Activated CD8-positive, alpha-beta T cell treated with anti-CD3 and anti-CD28 coated beads, Interleukin-2, amount 10 ng/mL, durations not matched to agents 7 days and 5 days (primary cell): ENCODE measurements around the gene WNT6. TPM values are rescaled to one million over a fixed set of nuclear protein-coding genes. Genes with fewer than 3 reads are reported as not detected.

Experiments
- ATAC-seq: fragments of 150-1000 bp; cut with Tn5 transposase; one replicate; pipeline ENCODE4 v1.10.0; 2021; ENCODE audit warnings: moderate library complexity
- CTCF ChIA-PET: fragments of 350-600 bp; sonication (Branson Sonifier 250); formaldehyde crosslinking; loops from one replicate; lab custom pipeline; 2021; ENCODE audit warnings: antibody characterized with exemption; lab: Charles Lee
- POLR2A ChIA-PET: fragments of 350-600 bp; sonication (Branson Sonifier 250); formaldehyde crosslinking; loops from one replicate; lab custom pipeline; 2021; ENCODE audit warnings: antibody characterized with exemption; lab: Charles Lee
- DNase-seq: peaks from one replicate; pipeline ENCODE4 v3.0.0-alpha.2; 2020
- H3K27ac Mint-ChIP-seq: one replicate; pipeline ENCODE4 v1.8.0; 2021; ENCODE audit warnings: mild to moderate bottlenecking, mixed read lengths
- H3K27me3 Mint-ChIP-seq: one replicate; pipeline ENCODE4 v1.8.0; 2021; ENCODE audit warnings: low read depth, mixed read lengths
- H3K36me3 Mint-ChIP-seq: one replicate; pipeline ENCODE4 v1.8.0; 2021; ENCODE audit warnings: low read depth, mixed read lengths
- H3K4me1 Mint-ChIP-seq: one replicate; pipeline ENCODE4 v1.8.0; 2021; ENCODE audit warnings: low read depth, mixed read lengths
- H3K4me3 Mint-ChIP-seq: one replicate; pipeline ENCODE4 v1.8.0; 2021; ENCODE audit warnings: mild to moderate bottlenecking, mixed read lengths
- H3K9me3 Mint-ChIP-seq: one replicate; pipeline ENCODE4 v1.8.0; 2022; ENCODE audit warnings: mixed read lengths; ENCODE audit not compliant: insufficient read depth
- total RNA-seq, 2 experiments: library from RNA; stranded (reverse); gene quantifications; one replicate each; pipeline ENCODE4 v1.2.3, GENCODE V29; 2021

WNT6 gene
- total RNA-seq, result not detected

DNA sequence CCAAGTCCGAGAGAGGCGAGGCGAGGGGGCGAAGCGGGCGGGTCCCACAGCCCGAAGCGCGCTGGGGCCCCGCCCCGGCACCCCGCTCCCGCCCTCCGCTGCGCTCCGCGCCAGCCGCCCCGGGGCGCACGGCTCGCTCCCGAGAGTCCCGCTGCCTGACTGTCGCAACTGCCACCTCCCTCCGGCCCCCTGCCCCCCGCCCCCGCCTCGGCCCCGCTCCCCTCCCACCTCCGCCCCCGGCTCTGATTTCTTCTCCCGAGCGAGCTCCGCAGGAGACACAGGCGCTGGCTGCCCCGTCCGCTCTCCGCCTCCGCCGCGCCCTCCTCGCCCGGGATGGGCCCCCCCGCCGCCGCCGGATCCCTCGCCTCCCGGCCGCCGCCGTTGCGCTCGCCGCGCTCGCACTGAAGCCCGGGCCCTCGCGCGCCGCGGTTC lies at the start of gene WNT6:
WNT6 (plus strand) TSS at position 250 of the 432 bp plus-strand sequence. CDS start 233 bp downstream, outside the sequence.
- no peaks in the 10 kb centered on the region for H3K9me3 Mint-ChIP-seq
- POLR2A ChIA-PET, result no interaction called here
- H3K4me1 Mint-ChIP-seq, result peaks cover 14% of the 10 kb centered on the region
- peaks cover 75% of the 10 kb centered on the region for H3K27me3 Mint-ChIP-seq
- DNase-seq, result no peak
- CTCF ChIA-PET, result interaction anchor here (2.5 to 4.3 kb wide), 2 partner anchors 16 to 38 kb away, joined by 10 to 26 read pairs; no protein-coding TSS in a partner anchor
- H3K4me3 Mint-ChIP-seq, result no peak within 1 kb of the TSS
- no peak for ATAC-seq
- no peak within 1 kb of the TSS for H3K27ac Mint-ChIP-seq
- no peaks in the 10 kb centered on the region for H3K36me3 Mint-ChIP-seq

DNA sequence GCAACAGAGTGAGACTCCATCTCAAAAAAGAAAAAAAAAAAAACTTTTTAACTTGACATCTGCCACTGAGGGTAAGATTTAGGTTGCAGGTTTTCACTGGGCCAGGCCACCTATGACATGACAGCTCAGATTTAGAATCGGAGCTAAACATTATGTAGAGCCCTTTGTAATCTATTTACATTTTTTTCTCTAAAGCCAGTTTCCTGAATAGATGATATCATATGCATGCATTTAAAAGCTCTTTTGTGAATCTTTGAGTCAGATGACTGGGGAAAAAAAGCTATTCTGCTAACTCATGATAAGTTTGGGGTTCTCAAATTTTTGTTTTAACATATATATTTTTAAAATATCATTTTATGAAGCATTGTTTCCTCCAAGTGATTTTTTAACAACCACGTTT lies 49.3 kb upstream of the WNT6 start:
- ATAC-seq (no peak), DNase-seq (no peak)
- H3K36me3 Mint-ChIP-seq, result no peaks in the 10 kb centered on the region
- H3K4me3 Mint-ChIP-seq, result no peak overlapping the region
- H3K27me3 Mint-ChIP-seq, result peaks cover 25% of the 10 kb centered on the region
- CTCF ChIA-PET, result interaction anchor here (1.5 kb wide), 1 partner anchor 66 kb away, joined by 3 read pairs; no protein-coding TSS in a partner anchor
- POLR2A ChIA-PET, result no interaction called here
- no peak overlapping the region for H3K27ac Mint-ChIP-seq
- no peaks in the 10 kb centered on the region for H3K9me3 Mint-ChIP-seq
- H3K4me1 Mint-ChIP-seq, result peaks cover 4% of the 10 kb centered on the region

DNA sequence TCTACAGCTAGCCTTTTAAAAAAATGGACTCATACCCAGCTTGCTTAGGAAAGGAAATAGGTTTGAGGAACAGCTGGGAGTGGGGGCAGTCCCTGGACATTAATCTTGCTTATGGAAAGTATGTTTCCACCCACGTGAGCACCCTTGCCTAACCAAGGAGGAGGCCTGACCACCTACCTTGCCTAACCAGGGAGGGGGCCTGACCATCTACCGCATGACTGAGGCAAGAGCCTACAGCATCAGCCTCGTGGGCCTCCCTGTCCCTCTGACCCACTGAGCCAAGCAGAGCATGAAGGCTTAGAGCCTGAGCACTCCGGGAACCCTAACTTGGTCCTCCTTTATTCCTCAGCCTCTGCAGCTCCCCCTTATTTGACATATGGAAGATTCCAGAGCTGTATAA lies 48.2 kb upstream of the WNT6 start:
- POLR2A ChIA-PET, result no interaction called here
- H3K4me3 Mint-ChIP-seq, result no peak overlapping the region

DNA sequence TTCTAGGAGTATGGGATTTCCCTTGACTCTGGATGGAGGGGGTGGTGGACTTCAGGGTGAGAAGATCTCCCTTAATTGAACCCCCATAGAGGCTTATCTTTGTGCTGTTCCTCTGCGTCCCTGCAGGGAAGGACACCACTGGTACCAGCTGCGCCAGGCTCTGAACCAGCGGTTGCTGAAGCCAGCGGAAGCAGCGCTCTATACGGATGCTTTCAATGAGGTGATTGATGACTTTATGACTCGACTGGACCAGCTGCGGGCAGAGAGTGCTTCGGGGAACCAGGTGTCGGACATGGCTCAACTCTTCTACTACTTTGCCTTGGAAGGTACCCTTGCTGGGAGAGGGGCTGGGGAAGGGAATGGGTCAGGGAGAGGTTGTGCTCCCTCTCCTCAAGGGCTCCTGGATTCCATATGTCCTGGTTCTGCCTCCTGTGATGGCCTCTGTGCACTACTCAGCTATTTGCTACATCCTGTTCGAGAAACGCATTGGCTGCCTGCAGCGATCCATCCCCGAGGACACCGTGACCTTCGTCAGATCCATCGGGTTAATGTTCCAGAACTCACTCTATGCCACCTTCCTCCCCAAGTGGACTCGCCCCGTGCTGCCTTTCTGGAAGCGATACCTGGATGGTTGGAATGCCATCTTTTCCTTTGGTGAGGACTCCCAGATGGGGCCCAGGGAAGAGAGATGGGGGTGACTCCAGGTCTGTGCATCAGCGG lies 47.3 kb upstream of the WNT6 start:
- no peaks in the 10 kb centered on the region for H3K36me3 Mint-ChIP-seq
- H3K27me3 Mint-ChIP-seq, result peaks cover 19% of the 10 kb centered on the region
- CTCF ChIA-PET, result no interaction called here

More for the DNA sequence above, 48.2 kb upstream of the WNT6 start:
- ATAC-seq (no peak), DNase-seq (no peak)
- Mint-ChIP-seq H3K27me3 (peaks cover 18% of the 10 kb centered on the region), H3K27ac (no peak overlapping the region), H3K36me3 (no peaks in the 10 kb centered on the region), H3K4me1 (peaks cover 1% of the 10 kb centered on the region), H3K9me3 (no peaks in the 10 kb centered on the region)
- CTCF ChIA-PET, result interaction anchor here (1.5 kb wide), 1 partner anchor 65 kb away, joined by 3 read pairs; no protein-coding TSS in a partner anchor

DNA sequence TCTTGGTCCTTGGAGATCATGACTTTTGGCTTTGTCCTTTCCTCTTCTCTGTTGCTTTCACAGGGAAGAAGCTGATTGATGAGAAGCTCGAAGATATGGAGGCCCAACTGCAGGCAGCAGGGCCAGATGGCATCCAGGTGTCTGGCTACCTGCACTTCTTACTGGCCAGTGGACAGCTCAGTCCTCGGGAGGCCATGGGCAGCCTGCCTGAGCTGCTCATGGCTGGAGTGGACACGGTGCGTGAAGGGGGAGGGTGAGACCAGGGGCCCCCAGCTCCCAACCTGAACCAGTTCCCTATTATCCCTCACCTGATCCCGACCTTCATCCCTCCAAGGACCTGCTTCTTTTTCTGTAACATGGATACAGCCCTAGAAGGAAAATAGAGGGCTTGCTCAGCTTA lies 46.7 kb upstream of the WNT6 start:
- POLR2A ChIA-PET, result no interaction called here
- Mint-ChIP-seq H3K36me3 (no peaks in the 10 kb centered on the region), H3K9me3 (no peaks in the 10 kb centered on the region), H3K27me3 (peaks cover 24% of the 10 kb centered on the region), H3K4me3 (no peak overlapping the region), H3K4me1 (no peaks in the 10 kb centered on the region), H3K27ac (no peak overlapping the region)
- DNase-seq (no peak), ATAC-seq (no peak)
- CTCF ChIA-PET, result no interaction called here

More for the DNA sequence above, 47.3 kb upstream of the WNT6 start:
- H3K27ac Mint-ChIP-seq, result peak overlapping the region; percentile 34
- no peaks in the 10 kb centered on the region for H3K4me1 Mint-ChIP-seq
- no peaks in the 10 kb centered on the region for H3K9me3 Mint-ChIP-seq
- no peak for ATAC-seq
- DNase-seq, result no peak
- POLR2A ChIA-PET, result no interaction called here
- no peak overlapping the region for H3K4me3 Mint-ChIP-seq

DNA sequence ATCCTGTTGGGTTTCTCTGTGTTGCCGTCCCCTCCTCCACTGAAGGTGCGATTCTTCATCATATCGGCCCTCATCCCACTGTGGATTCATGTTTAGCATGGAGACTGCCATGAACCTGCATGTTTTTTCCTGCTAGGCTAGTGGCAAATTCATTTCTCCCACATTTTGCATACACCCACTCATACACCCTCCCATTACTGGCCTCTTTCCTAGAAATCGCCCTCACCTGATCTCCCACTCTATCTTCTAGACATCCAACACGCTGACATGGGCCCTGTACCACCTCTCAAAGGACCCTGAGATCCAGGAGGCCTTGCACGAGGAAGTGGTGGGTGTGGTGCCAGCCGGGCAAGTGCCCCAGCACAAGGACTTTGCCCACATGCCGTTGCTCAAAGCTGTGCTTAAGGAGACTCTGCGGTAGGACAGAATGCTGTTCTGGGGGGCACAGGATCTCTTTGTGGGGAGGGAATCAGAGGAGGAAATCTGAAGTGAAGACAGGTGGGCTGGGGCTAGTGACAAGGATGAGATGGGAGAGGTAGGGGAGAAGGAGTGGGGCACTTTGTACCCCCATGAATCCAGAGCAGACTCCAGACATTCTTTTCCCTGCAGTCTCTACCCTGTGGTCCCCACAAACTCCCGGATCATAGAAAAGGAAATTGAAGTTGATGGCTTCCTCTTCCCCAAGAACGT lies 45.7 kb upstream of the WNT6 start:
- no peak for DNase-seq
- ATAC-seq, result no peak
- POLR2A ChIA-PET, result interaction anchor here (0.6 kb wide), 1 partner anchor 253 kb away, joined by 3 read pairs; no protein-coding TSS in a partner anchor
- Mint-ChIP-seq H3K27ac (no peak overlapping the region), H3K27me3 (peaks cover 21% of the 10 kb centered on the region), H3K36me3 (no peaks in the 10 kb centered on the region), H3K9me3 (no peaks in the 10 kb centered on the region), H3K4me3 (no peak overlapping the region), H3K4me1 (no peaks in the 10 kb centered on the region)
- CTCF ChIA-PET, result no interaction called here

DNA sequence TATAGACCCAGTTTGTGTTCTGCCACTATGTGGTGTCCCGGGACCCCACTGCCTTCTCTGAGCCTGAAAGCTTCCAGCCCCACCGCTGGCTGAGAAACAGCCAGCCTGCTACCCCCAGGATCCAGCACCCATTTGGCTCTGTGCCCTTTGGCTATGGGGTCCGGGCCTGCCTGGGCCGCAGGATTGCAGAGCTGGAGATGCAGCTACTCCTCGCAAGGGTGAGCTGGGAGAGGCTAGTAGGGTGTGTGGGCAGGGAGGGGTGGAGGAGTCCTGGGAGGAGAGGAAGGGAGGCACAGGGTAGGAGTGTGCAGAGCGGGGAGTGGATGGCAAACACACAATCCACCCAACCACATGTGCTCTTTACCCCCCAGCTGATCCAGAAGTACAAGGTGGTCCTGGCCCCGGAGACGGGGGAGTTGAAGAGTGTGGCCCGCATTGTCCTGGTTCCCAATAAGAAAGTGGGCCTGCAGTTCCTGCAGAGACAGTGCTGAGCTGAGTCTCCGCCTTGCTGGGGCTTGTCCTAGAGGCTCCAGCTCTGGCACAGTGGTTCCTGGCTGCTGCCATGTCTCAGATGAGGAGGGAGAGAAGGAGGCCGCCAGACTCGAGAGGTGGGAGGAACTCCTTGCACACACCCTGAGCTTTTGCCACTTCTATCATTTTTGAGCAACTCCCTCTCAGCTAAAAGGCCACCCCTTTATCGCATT lies 44.9 kb upstream of the WNT6 start:
- DNase-seq (no peak), ATAC-seq (no peak)
- Mint-ChIP-seq H3K9me3 (no peaks in the 10 kb centered on the region), H3K4me1 (no peaks in the 10 kb centered on the region), H3K36me3 (no peaks in the 10 kb centered on the region), H3K27me3 (peaks cover 16% of the 10 kb centered on the region), H3K27ac (no peak overlapping the region), H3K4me3 (no peak overlapping the region)
- CTCF ChIA-PET, result interaction anchor here (1.0 kb wide), 1 partner anchor 19 kb away, joined by 4 read pairs; no protein-coding TSS in a partner anchor
- POLR2A ChIA-PET, result no interaction called here

DNA sequence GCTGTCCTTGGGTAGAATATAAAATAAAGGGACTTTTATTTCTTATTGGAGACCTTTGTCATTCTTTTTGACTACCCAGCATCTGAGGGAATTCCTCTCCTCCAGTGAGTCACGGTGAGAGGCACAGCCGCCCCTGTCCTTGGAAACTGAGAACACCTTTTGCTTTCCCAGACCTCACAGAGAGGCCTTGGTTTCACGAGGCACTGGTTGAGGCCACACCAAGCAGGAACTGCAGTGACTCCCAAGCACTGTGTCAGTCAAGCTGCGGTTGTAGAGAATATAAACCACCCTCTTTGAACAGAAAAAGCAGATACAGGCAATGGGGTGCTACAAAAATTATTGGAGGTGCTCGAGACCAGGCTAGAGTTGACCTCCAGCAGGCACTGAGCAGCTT lies 44.4 kb upstream of the WNT6 start:
- no peak overlapping the region for H3K27ac Mint-ChIP-seq
- ATAC-seq (no peak), DNase-seq (no peak)
- peaks cover 16% of the 10 kb centered on the region for H3K27me3 Mint-ChIP-seq
- CTCF ChIA-PET, result interaction anchor here (1.0 kb wide), 1 partner anchor 19 kb away, joined by 4 read pairs; no protein-coding TSS in a partner anchor
- no peaks in the 10 kb centered on the region for H3K4me1 Mint-ChIP-seq
- no peaks in the 10 kb centered on the region for H3K9me3 Mint-ChIP-seq
- POLR2A ChIA-PET, result no interaction called here
- no peak overlapping the region for H3K4me3 Mint-ChIP-seq
- H3K36me3 Mint-ChIP-seq, result no peaks in the 10 kb centered on the region

DNA sequence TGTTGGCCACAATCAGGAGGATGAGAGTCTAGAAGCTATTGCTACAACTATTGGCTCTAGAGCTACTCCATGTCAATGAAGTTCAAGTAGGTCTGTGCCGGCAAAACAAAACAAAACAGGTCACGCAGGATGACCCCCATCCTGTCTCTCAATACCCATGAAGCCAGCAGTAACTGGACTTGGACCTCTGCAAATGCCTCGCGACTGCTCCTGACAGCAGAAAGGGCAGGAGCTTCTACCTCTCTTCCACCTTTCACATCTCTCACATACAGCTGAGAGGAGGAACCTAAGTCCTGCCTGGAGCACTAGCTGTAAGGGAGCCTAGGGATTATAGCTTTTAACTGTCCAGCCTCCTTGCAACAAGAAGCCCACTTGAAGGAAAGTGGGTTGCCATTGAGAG lies 44.0 kb upstream of the WNT6 start:
- Mint-ChIP-seq H3K27me3 (peaks cover 16% of the 10 kb centered on the region), H3K27ac (no peak overlapping the region), H3K4me1 (no peaks in the 10 kb centered on the region), H3K4me3 (no peak overlapping the region), H3K36me3 (no peaks in the 10 kb centered on the region), H3K9me3 (no peaks in the 10 kb centered on the region)
- CTCF ChIA-PET, result interaction anchor here (1.0 kb wide), 1 partner anchor 18 kb away, joined by 4 read pairs; no protein-coding TSS in a partner anchor
- ATAC-seq, result no peak
- POLR2A ChIA-PET, result no interaction called here
- no peak for DNase-seq

DNA sequence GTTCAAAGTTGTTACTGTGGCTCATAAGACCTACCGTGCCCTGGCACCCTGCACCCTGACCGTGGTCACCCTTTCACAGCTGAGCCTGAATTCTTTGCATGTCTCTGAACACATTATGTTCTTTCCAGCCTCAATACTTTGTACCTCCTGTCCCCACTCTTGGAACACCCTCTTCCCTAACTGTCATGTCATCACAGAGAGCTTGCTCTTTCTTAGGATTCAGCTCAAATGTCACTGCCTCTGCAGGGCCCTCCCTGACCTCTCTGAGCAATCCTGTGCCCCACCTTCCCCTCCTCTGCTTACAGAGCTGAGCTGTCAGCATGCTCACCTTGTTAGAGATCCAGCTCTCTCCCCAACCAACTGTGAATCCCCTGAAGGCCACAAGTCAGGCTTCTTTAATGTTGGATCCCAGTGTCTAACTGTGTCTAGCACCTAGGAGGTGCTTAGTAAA lies 43.0 kb upstream of the WNT6 start:
- no peaks in the 10 kb centered on the region for H3K4me1 Mint-ChIP-seq
- ATAC-seq, result no peak
- ChIA-PET POLR2A (no interaction called here), CTCF (interaction anchor here (1.4 kb wide), 1 partner anchor 129 kb away, joined by 3 read pairs; no protein-coding TSS in a partner anchor)
- H3K27ac Mint-ChIP-seq, result no peak overlapping the region
- DNase-seq, result no peak
- H3K9me3 Mint-ChIP-seq, result no peaks in the 10 kb centered on the region
- peaks cover 16% of the 10 kb centered on the region for H3K27me3 Mint-ChIP-seq
- no peak overlapping the region for H3K4me3 Mint-ChIP-seq
- H3K36me3 Mint-ChIP-seq, result no peaks in the 10 kb centered on the region

DNA sequence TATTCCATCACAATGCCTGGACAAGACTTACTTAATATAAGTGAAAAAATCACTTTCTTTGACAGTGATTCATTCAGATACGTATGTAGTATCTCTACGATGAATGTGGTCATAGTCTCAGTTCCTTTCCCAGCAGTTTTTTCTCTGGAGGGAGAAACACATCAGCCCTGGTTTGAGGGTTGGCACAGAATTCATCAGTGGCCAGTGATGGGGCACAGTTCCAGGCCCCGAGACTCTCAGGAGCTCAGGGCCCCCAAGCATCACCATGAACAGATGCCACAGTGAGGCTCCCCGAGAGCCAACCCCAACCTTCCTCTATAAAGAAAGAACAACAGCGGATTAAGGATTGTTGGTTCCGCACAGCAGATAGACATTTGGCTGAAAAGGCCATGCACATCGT lies 40.5 kb upstream of the WNT6 start:
- peaks cover 14% of the 10 kb centered on the region for H3K27me3 Mint-ChIP-seq
- H3K4me1 Mint-ChIP-seq, result no peaks in the 10 kb centered on the region
- ATAC-seq, result no peak
- ChIA-PET POLR2A (no interaction called here), CTCF (no interaction called here)
- DNase-seq, result no peak
- no peaks in the 10 kb centered on the region for H3K36me3 Mint-ChIP-seq
- no peaks in the 10 kb centered on the region for H3K9me3 Mint-ChIP-seq
- no peak overlapping the region for H3K4me3 Mint-ChIP-seq
- no peak overlapping the region for H3K27ac Mint-ChIP-seq
